ENCODE results near the gene STAC3. TPM values are rescaled to one million over a fixed set of nuclear protein-coding genes. Genes with fewer than 3 reads are reported as not detected.

STAC3 gene
- total and polyA plus RNA-seq, 9 of the 15 experiments (the other 6 are each of a cell fraction or from before 2014, with no cell fraction given) = 0.45 to 6.4 (median 3.3) TPM

- peak; percentile 26; the same call in 1 of the 2 replicates for TF ChIP-seq REST (IDR thresholded peaks at IDR 0.05; ENCODE audit: borderline replicate concordance)
- TF ChIP-seq REST (CRISPR knock-in tag; IDR thresholded peaks at IDR 0.05; ENCODE audit: low read depth) = no peak
- TF ChIP-seq, protein P1, sequence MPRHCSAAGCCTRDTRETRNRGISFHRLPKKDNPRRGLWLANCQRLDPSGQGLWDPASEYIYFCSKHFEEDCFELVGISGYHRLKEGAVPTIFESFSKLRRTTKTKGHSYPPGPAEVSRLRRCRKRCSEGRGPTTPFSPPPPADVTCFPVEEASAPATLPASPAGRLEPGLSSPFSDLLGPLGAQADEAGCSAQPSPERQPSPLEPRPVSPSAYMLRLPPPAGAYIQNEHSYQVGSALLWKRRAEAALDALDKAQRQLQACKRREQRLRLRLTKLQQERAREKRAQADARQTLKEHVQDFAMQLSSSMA (CRISPR knock-in tag; IDR thresholded peaks at IDR 0.05) = no peak
- no peak for TF ChIP-seq SRSF3 (IDR thresholded peaks at IDR 0.05; ENCODE audit: insufficient read depth, low read length)
- no peak for TF ChIP-seq YY1 (IDR thresholded peaks at IDR 0.05; ENCODE audit: borderline replicate concordance in 1 of 3, control insufficient read depth in 1 of 3, extremely low read depth in 1 of 3, insufficient read depth in 3 of 3, insufficient read length in 1 of 3, insufficient replicate concordance in 2 of 3, low read depth in 1 of 3, low read length in 2 of 3)
- TF ChIP-seq NRF1 (conservative IDR thresholded peaks at IDR 0.05 in 1 of 2, IDR thresholded peaks at IDR 0.05 in 1 of 2) = peak in 1 of 2 experiments; percentile 31; a peak in 1 of 4 replicates
- TF ChIP-seq NEUROD1 (IDR thresholded peaks at IDR 0.05; ENCODE audit: borderline replicate concordance, low read depth, low read length, partially characterized antibody) = peak; percentile 73
- TF ChIP-seq ZFP1 (CRISPR knock-in tag; IDR thresholded peaks at IDR 0.05) = no peak
- TF ChIP-seq, protein P2, sequence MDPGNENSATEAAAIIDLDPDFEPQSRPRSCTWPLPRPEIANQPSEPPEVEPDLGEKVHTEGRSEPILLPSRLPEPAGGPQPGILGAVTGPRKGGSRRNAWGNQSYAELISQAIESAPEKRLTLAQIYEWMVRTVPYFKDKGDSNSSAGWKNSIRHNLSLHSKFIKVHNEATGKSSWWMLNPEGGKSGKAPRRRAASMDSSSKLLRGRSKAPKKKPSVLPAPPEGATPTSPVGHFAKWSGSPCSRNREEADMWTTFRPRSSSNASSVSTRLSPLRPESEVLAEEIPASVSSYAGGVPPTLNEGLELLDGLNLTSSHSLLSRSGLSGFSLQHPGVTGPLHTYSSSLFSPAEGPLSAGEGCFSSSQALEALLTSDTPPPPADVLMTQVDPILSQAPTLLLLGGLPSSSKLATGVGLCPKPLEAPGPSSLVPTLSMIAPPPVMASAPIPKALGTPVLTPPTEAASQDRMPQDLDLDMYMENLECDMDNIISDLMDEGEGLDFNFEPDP (CRISPR knock-in tag; IDR thresholded peaks at IDR 0.05) = no peak
- peak; percentile 49; the same call in 1 of the 2 replicates for TF ChIP-seq GABPA (tag; conservative IDR thresholded peaks at IDR 0.05; ENCODE audit: low read depth)
- TF ChIP-seq ATF3 (IDR thresholded peaks at IDR 0.05) = peak; percentile 98
- TF ChIP-seq ATF3 (CRISPR knock-in tag; conservative IDR thresholded peaks at IDR 0.05) = peak; percentile 92
- no peak for TF ChIP-seq ZSCAN32 (CRISPR knock-in tag; IDR thresholded peaks at IDR 0.05)
- TF ChIP-seq RFX1 (IDR thresholded peaks at IDR 0.05) = no peak; the same call in 1 of the 2 replicates
- TF ChIP-seq ATF7 (IDR thresholded peaks at IDR 0.05) = peak; percentile 77
These were observed 29.4 kb upstream of the STAC3 start (continued) for GRCh38 chr12:57280211-57281062.
